ENCODE measurements around the gene STS. TPM values are rescaled to one million over a fixed set of nuclear protein-coding genes. Genes with fewer than 3 reads are reported as not detected.

STS gene
- total RNA-seq, 1 experiment from 2014 or later, result 0.54 TPM

GRCh38 chrX:7191681-7192110 lies 44.2 kb downstream of the STS start:
- intact Hi-C loops (cut with micrococcal nuclease), result no loop called here
- H3K27me3 ChIP-seq (ENCODE audit: insufficient read depth, low read length), result no peaks in the 10 kb centered on the region
- ATAC-seq, result peak; percentile 70

More at GRCh38 chrX:7191681-7192110, 44.2 kb downstream of the STS start:
- Histone ChIP-seq H3K79me2 (ENCODE audit: insufficient read depth, low read length) (no peaks in the 10 kb centered on the region), H3K9me2 (ENCODE audit: insufficient read depth) (no peaks in the 10 kb centered on the region), H3K9me3 (ENCODE audit: control insufficient read depth in 1 of 2, insufficient read depth in 1 of 2, low read depth in 1 of 2, low read length in 2 of 2) (no peaks in the 10 kb centered on the region), H2AFZ (ENCODE audit: low read depth, low read length, poor library complexity, severe bottlenecking) (no peak overlapping the region), H3K36me3 (ENCODE audit: control insufficient read depth in 1 of 2, insufficient read depth in 2 of 2, low read length in 2 of 2) (no peaks in the 10 kb centered on the region), H3K9ac (ENCODE audit: low read length) (no peak overlapping the region), H3K4me3 (replicated peaks in 1 of 2; ENCODE audit: low read depth in 1 of 2, low read length in 2 of 2) (no peak overlapping the region), H4K20me1 (ENCODE audit: insufficient read depth) (no peaks in the 10 kb centered on the region), H3K4me2 (ENCODE audit: low read length) (no peak overlapping the region), H3K27ac (ENCODE audit: low read depth, low read length) (no peak overlapping the region), H3K4me1 (ENCODE audit: control insufficient read depth in 1 of 2, insufficient read depth in 2 of 2, low read length in 2 of 2) (no peaks in the 10 kb centered on the region)
- no peak for DNase-seq (ENCODE audit: low read depth, low spot score)
- ChIA-PET POLR2A (no interaction called here), CTCF (no interaction called here), RAD21 (ENCODE audit: low non-redundant PET in 1 of 2, low total read pairs in 2 of 2, uncharacterized antibody in 2 of 2, unreplicated experiment in 2 of 2) (no interaction called here)
- BruUV-seq (replicated peaks), result no TSS peak
- TF ChIP-seq CTCF (IDR thresholded peaks at IDR 0.05 in 2 of 3, conservative IDR thresholded peaks at IDR 0.05 in 1 of 3; ENCODE audit: borderline replicate concordance in 1 of 3, insufficient read depth in 1 of 3, low read depth in 2 of 3, low read length in 2 of 3) (peak; percentile 33 to 38 (median 36); a peak in 4 of 6 replicates), ZBTB33 (IDR thresholded peaks at IDR 0.05; ENCODE audit: extremely low read depth, insufficient replicate concordance, low read length) (no peak)
